Measurements from ENCODE around the gene CSNK1G2.

DNA sequence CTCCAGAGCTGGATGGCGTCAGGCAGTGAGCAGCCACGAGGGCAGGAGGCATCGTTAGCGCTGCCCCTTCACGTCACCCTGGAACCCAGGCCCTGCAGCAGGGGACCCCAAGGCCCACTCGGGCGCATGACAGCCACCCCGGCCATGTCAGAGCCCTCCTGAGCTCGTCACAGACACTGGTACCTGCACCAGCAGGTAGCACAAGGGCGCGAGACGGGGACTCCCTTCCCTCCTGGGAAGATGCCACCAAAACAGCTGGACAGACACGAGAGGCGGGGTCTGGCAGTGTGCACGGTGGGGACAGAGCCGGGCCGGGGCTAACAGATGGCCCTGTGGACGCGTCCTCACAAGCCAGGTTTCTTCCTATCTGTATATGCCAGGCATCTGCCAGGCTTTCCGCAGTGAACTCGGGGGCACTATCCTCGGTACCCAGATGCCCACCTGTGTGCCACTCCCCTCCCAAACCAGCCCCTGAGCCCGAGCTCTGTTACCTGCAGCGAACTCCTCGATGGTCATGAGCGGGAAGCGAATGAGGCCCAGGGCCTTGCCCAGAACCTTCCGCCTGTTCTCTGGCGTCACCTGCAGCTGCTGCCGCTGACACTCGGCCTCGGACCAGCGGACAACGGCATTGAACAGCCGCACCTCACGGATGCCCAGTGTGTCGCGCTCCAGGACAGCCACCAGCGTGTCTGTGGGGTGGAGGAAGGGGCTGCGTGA lies 48.7 kb downstream of the CSNK1G2 start:
- TF ChIP-seq, protein P1, sequence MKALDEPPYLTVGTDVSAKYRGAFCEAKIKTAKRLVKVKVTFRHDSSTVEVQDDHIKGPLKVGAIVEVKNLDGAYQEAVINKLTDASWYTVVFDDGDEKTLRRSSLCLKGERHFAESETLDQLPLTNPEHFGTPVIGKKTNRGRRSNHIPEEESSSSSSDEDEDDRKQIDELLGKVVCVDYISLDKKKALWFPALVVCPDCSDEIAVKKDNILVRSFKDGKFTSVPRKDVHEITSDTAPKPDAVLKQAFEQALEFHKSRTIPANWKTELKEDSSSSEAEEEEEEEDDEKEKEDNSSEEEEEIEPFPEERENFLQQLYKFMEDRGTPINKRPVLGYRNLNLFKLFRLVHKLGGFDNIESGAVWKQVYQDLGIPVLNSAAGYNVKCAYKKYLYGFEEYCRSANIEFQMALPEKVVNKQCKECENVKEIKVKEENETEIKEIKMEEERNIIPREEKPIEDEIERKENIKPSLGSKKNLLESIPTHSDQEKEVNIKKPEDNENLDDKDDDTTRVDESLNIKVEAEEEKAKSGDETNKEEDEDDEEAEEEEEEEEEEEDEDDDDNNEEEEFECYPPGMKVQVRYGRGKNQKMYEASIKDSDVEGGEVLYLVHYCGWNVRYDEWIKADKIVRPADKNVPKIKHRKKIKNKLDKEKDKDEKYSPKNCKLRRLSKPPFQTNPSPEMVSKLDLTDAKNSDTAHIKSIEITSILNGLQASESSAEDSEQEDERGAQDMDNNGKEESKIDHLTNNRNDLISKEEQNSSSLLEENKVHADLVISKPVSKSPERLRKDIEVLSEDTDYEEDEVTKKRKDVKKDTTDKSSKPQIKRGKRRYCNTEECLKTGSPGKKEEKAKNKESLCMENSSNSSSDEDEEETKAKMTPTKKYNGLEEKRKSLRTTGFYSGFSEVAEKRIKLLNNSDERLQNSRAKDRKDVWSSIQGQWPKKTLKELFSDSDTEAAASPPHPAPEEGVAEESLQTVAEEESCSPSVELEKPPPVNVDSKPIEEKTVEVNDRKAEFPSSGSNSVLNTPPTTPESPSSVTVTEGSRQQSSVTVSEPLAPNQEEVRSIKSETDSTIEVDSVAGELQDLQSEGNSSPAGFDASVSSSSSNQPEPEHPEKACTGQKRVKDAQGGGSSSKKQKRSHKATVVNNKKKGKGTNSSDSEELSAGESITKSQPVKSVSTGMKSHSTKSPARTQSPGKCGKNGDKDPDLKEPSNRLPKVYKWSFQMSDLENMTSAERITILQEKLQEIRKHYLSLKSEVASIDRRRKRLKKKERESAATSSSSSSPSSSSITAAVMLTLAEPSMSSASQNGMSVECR (CRISPR knock-in tag; IDR thresholded peaks at IDR 0.05; ENCODE audit: borderline replicate concordance), result no peak
- TF ChIP-seq, protein P2, sequence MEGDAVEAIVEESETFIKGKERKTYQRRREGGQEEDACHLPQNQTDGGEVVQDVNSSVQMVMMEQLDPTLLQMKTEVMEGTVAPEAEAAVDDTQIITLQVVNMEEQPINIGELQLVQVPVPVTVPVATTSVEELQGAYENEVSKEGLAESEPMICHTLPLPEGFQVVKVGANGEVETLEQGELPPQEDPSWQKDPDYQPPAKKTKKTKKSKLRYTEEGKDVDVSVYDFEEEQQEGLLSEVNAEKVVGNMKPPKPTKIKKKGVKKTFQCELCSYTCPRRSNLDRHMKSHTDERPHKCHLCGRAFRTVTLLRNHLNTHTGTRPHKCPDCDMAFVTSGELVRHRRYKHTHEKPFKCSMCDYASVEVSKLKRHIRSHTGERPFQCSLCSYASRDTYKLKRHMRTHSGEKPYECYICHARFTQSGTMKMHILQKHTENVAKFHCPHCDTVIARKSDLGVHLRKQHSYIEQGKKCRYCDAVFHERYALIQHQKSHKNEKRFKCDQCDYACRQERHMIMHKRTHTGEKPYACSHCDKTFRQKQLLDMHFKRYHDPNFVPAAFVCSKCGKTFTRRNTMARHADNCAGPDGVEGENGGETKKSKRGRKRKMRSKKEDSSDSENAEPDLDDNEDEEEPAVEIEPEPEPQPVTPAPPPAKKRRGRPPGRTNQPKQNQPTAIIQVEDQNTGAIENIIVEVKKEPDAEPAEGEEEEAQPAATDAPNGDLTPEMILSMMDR (IDR thresholded peaks at IDR 0.05), result no peak
- TF ChIP-seq ESRRA (CRISPR knock-in tag; IDR thresholded peaks at IDR 0.05; ENCODE audit: borderline replicate concordance) (no peak), GABPB1 (CRISPR knock-in tag; IDR thresholded peaks at IDR 0.05) (no peak), ZBTB21 (CRISPR knock-in tag; IDR thresholded peaks at IDR 0.05; ENCODE audit: borderline replicate concordance) (no peak)
- TF ChIP-seq, protein P3, sequence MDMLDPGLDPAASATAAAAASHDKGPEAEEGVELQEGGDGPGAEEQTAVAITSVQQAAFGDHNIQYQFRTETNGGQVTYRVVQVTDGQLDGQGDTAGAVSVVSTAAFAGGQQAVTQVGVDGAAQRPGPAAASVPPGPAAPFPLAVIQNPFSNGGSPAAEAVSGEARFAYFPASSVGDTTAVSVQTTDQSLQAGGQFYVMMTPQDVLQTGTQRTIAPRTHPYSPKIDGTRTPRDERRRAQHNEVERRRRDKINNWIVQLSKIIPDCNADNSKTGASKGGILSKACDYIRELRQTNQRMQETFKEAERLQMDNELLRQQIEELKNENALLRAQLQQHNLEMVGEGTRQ (CRISPR knock-in tag; IDR thresholded peaks at IDR 0.05), result no peak
- TF ChIP-seq, protein P4, sequence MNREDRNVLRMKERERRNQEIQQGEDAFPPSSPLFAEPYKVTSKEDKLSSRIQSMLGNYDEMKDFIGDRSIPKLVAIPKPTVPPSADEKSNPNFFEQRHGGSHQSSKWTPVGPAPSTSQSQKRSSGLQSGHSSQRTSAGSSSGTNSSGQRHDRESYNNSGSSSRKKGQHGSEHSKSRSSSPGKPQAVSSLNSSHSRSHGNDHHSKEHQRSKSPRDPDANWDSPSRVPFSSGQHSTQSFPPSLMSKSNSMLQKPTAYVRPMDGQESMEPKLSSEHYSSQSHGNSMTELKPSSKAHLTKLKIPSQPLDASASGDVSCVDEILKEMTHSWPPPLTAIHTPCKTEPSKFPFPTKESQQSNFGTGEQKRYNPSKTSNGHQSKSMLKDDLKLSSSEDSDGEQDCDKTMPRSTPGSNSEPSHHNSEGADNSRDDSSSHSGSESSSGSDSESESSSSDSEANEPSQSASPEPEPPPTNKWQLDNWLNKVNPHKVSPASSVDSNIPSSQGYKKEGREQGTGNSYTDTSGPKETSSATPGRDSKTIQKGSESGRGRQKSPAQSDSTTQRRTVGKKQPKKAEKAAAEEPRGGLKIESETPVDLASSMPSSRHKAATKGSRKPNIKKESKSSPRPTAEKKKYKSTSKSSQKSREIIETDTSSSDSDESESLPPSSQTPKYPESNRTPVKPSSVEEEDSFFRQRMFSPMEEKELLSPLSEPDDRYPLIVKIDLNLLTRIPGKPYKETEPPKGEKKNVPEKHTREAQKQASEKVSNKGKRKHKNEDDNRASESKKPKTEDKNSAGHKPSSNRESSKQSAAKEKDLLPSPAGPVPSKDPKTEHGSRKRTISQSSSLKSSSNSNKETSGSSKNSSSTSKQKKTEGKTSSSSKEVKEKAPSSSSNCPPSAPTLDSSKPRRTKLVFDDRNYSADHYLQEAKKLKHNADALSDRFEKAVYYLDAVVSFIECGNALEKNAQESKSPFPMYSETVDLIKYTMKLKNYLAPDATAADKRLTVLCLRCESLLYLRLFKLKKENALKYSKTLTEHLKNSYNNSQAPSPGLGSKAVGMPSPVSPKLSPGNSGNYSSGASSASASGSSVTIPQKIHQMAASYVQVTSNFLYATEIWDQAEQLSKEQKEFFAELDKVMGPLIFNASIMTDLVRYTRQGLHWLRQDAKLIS (CRISPR knock-in tag; IDR thresholded peaks at IDR 0.05; ENCODE audit: borderline replicate concordance), result no peak

All from WTC11 (cell line).